Esophagus muscularis mucosa (tissue), 4 donors: Measurements from ENCODE around the gene RFTN1. TPM values are rescaled to one million over a fixed set of nuclear protein-coding genes. Genes with fewer than 3 reads are reported as not detected.

Source experiments
- DNase-seq: peaks from one replicate; pipeline ENCODE4 v3.0.0-alpha.2; 2017; ENCODE audit errors: extremely low spot score
- H3K27ac ChIP-seq, 4 donors: fragments of 200-600 bp; sonication (generic); replicated peaks in 1 of 4; 1 replicate in 3 of 4; 2 replicates in 1 of 4; pipeline ENCODE4 v1.5.1; 2016 to 2019; ENCODE audit warnings: mild to moderate bottlenecking in 1 of 4
- H3K27me3 ChIP-seq, 4 donors: fragments of 200-600 bp; sonication (generic); one replicate each; pipeline versions ENCODE4 v1.5.1 to v1.6.0; 2016 to 2019
- H3K36me3 ChIP-seq, 4 donors: fragments of 200-600 bp; sonication (generic); one replicate each; pipeline ENCODE4 v1.5.1; 2016 to 2019
- H3K4me1 ChIP-seq, 4 donors: fragments of 200-600 bp; sonication (generic); one replicate each; pipeline ENCODE4 v1.5.1; 2016 to 2019
- H3K4me3 ChIP-seq, 4 donors: fragments of 200-600 bp; sonication (generic); 1 replicate in 2 of 4; 2 replicates in 2 of 4; pipeline ENCODE4 v1.5.1; 2016 to 2019; ENCODE audit warnings: mild to moderate bottlenecking in 4 of 4, moderate library complexity in 1 of 4
- H3K9me3 ChIP-seq, 4 donors: fragments of 200-600 bp; sonication (generic); 1 replicate in 3 of 4; 2 replicates in 1 of 4; pipeline ENCODE4 v1.5.1; 2016 to 2019
- EP300 ChIP-seq: sonication (generic); formaldehyde crosslinking; IDR thresholded peaks from one replicate; pipeline ENCODE4 v1.6.1; 2017; ENCODE audit warnings: antibody characterized with exemption
- POLR2A ChIP-seq: fragments of 450-650 bp; IDR thresholded peaks from one replicate; pipeline ENCODE4 v1.6.1; 2017; ENCODE audit warnings: antibody characterized with exemption, moderate library complexity, mild to moderate bottlenecking, low read depth
- POLR2AphosphoS5 ChIP-seq, 2 donors: sonication (generic); formaldehyde crosslinking; IDR thresholded peaks; one replicate each; pipeline ENCODE4 v1.6.1; 2017; ENCODE audit warnings: antibody characterized with exemption in 2 of 2
- WGBS: methylation state at CpG from one replicate; pipeline ENCODE4 v1.1.5; 2018; 5-methylcytosine and 5-hydroxymethylcytosine counted together
- intact Hi-C: fragments of 100-400 bp; cut with DNase I; formaldehyde crosslinking; loops from one replicate; pipeline ENCODE4 v1.15.1; 2023
- total RNA-seq, 4 donors: library from RNA; depleted of rRNA; stranded (reverse); fragments of >200 nt; gene quantifications; one replicate each; pipeline versions ENCODE4 v1.1.0 to v1.2.1, GENCODE V29; 2016
- TF ChIP-seq, protein P1 (sequence below), 3 experiments: fragments of 200-600 bp in 2 of 3; fragments of 450-650 bp in 1 of 3; sonication (generic) in 2 of 3; IDR thresholded peaks; one replicate each; pipeline ENCODE4 v1.5.1; 2017 to 2019; ENCODE audit warnings: antibody characterized with exemption in 3 of 3, mild to moderate bottlenecking in 2 of 3, moderate library complexity in 1 of 3

The RFTN1 gene
- total RNA-seq, 4 donors from 2014 or later: 79.7 to 142 (median 104) TPM

DNA sequence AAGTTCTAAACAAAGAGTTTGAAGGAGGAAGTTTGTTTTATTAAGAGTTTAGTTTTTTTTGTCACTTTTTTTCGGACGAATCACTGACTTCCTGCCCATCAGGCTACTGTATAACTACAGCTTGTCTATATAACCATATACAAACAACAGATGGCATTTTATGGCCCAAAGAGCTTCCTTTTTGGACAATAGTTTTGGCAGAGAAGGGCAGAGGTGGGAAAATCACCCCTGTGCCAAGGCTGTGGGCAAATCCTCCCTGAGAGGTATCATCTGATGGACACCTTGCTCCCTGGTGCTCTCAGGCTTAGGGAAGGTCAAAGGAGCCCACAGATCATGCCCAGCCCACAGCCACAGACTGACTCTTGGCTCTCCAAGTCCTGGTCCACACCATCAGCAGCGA, 135.1 kb downstream of the RFTN1 start:
- intact Hi-C loops: loop anchor here (10.0 kb wide), 1 partner anchor 136 kb away; the partner anchor contains the start of gene RFTN1
- no peaks in the 10 kb centered on the region for H3K27me3 ChIP-seq
- peaks cover 47 to 75% (median 60%) of the 10 kb centered on the region in 4 donors for H3K4me1 ChIP-seq
- DNase-seq: no peak
- H3K9me3 ChIP-seq: no peaks in the 10 kb centered on the region
- no peak overlapping the region for H3K4me3 ChIP-seq
- no peak for TF ChIP-seq EP300
- TF ChIP-seq POLR2A: no peak
- TF ChIP-seq POLR2AphosphoS5 (IDR thresholded peaks at IDR 0.05): no peak
- TF ChIP-seq, protein P1, sequence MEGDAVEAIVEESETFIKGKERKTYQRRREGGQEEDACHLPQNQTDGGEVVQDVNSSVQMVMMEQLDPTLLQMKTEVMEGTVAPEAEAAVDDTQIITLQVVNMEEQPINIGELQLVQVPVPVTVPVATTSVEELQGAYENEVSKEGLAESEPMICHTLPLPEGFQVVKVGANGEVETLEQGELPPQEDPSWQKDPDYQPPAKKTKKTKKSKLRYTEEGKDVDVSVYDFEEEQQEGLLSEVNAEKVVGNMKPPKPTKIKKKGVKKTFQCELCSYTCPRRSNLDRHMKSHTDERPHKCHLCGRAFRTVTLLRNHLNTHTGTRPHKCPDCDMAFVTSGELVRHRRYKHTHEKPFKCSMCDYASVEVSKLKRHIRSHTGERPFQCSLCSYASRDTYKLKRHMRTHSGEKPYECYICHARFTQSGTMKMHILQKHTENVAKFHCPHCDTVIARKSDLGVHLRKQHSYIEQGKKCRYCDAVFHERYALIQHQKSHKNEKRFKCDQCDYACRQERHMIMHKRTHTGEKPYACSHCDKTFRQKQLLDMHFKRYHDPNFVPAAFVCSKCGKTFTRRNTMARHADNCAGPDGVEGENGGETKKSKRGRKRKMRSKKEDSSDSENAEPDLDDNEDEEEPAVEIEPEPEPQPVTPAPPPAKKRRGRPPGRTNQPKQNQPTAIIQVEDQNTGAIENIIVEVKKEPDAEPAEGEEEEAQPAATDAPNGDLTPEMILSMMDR (IDR thresholded peaks at IDR 0.05): no peak
- peak overlapping the region; percentile 82 to 89 (median 84) for H3K27ac ChIP-seq
- H3K36me3 ChIP-seq: peaks cover 0 to 27% (median 12%) of the 10 kb centered on the region in 4 donors
- WGBS: 58% methylated on average over 3 of the region's 3 CpGs

DNA sequence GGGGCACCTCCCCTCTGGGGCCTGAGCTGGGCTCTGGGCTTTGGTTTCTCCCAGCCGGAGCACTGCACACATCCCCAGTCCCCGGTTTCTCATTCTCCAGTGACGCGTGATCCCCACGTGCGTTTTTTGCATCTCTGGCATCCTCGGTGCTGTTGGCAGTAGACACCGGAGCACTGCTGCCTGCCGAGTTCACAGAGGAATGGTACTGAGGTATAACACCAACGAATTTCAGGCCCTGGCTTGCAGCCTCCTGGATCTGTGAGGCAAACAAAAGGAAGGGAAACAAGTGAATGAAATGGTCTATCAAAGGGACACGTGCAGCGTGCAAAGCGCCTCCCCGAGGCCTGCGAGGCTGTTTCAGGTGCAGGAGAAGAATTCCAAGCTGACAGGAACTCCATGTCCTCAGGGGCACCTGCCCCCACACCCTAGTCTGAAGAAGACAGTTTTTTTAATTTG, 135.6 kb downstream of the RFTN1 start:
- Histone ChIP-seq H3K36me3 (peaks cover 0 to 27% (median 12%) of the 10 kb centered on the region in 4 donors), H3K4me3 (no peak overlapping the region), H3K27ac (peak overlapping the region; percentile 82 to 89 (median 84)), H3K9me3 (no peaks in the 10 kb centered on the region), H3K27me3 (no peaks in the 10 kb centered on the region), H3K4me1 (peaks cover 53 to 81% (median 65%) of the 10 kb centered on the region in 4 donors)
- TF ChIP-seq POLR2A: no peak
- peak; percentile 56 to 75 for TF ChIP-seq POLR2AphosphoS5 (IDR thresholded peaks at IDR 0.05)
- TF ChIP-seq, protein P1 (IDR thresholded peaks at IDR 0.05): peak in 1 of 3 experiments; percentile 41
- TF ChIP-seq EP300: no peak
- no peak for DNase-seq
- 38% methylated on average over 15 of the region's 15 CpGs for WGBS
- intact Hi-C loops: loop anchor here (10.0 kb wide), 1 partner anchor 137 kb away; the partner anchor contains the start of gene RFTN1

DNA sequence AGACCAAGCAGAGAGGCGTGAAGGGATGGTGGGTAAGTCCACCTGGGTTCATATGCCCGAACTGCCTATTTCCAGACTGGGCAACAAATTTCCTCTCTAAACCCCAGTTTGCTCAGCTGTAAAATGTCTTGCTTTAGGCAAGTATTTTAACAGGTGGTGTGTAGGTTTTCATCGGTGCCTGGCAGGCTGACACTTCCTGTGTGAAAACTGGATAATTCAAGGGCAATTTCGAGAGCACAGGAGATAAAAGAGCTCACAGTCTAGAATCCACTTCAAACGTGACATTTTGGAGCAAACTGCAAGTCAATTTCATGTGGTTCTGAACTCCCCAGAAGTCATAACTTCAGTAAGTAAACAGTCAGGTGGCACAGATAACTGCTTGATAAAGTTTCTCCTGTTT, 136.3 kb downstream of the RFTN1 start:
- H3K4me3 ChIP-seq: no peak overlapping the region
- H3K36me3 ChIP-seq: peaks cover 0 to 27% (median 12%) of the 10 kb centered on the region in 4 donors
- intact Hi-C loops: loop anchor here (10.0 kb wide), 1 partner anchor 138 kb away; the partner anchor contains the start of gene RFTN1
- DNase-seq: no peak
- H3K9me3 ChIP-seq: no peaks in the 10 kb centered on the region
- H3K4me1 ChIP-seq: peaks cover 59 to 85% (median 72%) of the 10 kb centered on the region in 4 donors
- TF ChIP-seq EP300 (no peak), POLR2A (no peak), POLR2AphosphoS5 (IDR thresholded peaks at IDR 0.05) (no peak)
- TF ChIP-seq, protein P1 (IDR thresholded peaks at IDR 0.05): no peak
- whole genome bisulfite sequencing: 71% methylated on average over 5 of the region's 5 CpGs
- H3K27ac ChIP-seq: peak overlapping the region; percentile 82 to 89 (median 84)
- H3K27me3 ChIP-seq: no peaks in the 10 kb centered on the region

DNA sequence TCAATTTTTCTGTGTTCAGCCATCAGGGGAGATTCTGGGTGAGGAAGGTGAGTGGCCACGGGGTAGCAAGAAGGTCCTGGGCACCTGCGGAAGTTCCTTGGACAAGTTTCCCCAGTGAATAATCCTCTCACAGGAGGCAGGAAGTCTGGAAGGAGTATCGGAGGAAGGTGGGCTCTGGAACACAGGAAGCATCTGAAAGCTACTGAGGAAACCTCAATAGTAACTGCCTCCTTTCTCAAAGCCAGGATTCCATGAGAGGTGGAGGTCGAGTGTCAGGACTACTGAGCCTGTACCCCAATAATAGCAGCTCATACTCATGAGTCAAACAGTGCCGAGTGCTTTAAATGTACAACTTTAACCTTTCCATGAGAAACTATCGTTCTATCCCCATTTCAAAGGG, 137.6 kb downstream of the RFTN1 start:
- no peaks in the 10 kb centered on the region for H3K9me3 ChIP-seq
- WGBS: 80% methylated on average over 6 of the region's 6 CpGs
- H3K4me1 ChIP-seq: peaks cover 72 to 96% (median 85%) of the 10 kb centered on the region in 4 donors
- no peak for DNase-seq
- intact Hi-C loops: loop anchor here (10.0 kb wide), 1 partner anchor 139 kb away; the partner anchor contains the start of gene RFTN1
- TF ChIP-seq EP300 (no peak), POLR2AphosphoS5 (IDR thresholded peaks at IDR 0.05) (no peak), POLR2A (no peak)
- TF ChIP-seq, protein P1 (IDR thresholded peaks at IDR 0.05): no peak
- peak overlapping the region; percentile 82 to 89 (median 84) for H3K27ac ChIP-seq
- no peaks in the 10 kb centered on the region for H3K27me3 ChIP-seq
- peaks cover 0 to 27% (median 12%) of the 10 kb centered on the region in 4 donors for H3K36me3 ChIP-seq
- no peak overlapping the region for H3K4me3 ChIP-seq
